ENCODE data around the gene ZC3H12C. TPM values are rescaled to one million over a fixed set of nuclear protein-coding genes. Genes with fewer than 3 reads are reported as not detected.

The ZC3H12C gene
- total RNA-seq, 2 experiments from 2014 or later, result 0.05 to 0.17 TPM

DNA sequence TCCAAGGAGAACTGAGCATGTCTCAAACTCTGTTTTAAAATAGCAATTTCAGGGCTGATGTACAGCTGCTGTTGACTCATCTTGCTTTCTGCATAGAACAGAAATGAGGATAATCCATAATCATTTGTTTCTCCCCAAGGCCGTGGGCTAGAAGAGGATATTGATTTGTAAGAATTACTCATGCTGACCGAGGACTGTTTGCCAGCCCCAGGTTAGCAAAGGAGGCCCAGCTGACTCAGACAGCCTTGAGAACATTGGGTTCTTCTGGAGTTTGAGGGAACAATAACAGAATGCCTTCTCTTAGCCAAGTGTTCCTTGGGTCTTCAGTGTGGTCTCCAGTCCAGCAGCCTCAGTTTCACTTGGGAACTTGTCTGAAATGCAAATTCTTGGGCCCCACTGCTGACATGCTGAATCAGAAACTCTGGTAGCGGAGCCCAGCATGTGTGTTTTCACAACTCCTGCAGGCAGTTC, 92.0 kb downstream of the ZC3H12C start:
- DNase-seq (no peak), ATAC-seq (ENCODE audit: poor library complexity) (no peak)
- intact Hi-C loops (cut with DNase I, micrococcal nuclease), result no loop called here
- Histone ChIP-seq H3K4me3 (ENCODE audit: low read length) (no peak overlapping the region), H3K27ac (ENCODE audit: low read depth in 1 of 2, low read length in 2 of 2) (no peak overlapping the region), H3K27me3 (ENCODE audit: control insufficient read depth in 1 of 2, insufficient read depth in 2 of 2, low read length in 2 of 2) (peaks cover 0 to 2% of the 10 kb centered on the region in 2 experiments), H3K9me3 (ENCODE audit: control insufficient read depth in 1 of 2, insufficient read depth in 1 of 2, low read length in 2 of 2) (no peaks in the 10 kb centered on the region), H3K4me1 (ENCODE audit: insufficient read depth, low read length) (no peaks in the 10 kb centered on the region), H3K36me3 (ENCODE audit: insufficient read depth, low read length) (no peaks in the 10 kb centered on the region)
- ChIA-PET CTCF (no interaction called here), POLR2A (no interaction called here)
- Mint-ChIP-seq H3K4me1 (ENCODE audit: low read depth) (no peaks in the 10 kb centered on the region), H3K4me3 (no peak overlapping the region), H3K9me3 (no peaks in the 10 kb centered on the region), H3K27me3 (peaks cover 4% of the 10 kb centered on the region), H3K27ac (no peak overlapping the region), H3K36me3 (ENCODE audit: low read depth) (no peaks in the 10 kb centered on the region)
- TF ChIP-seq CTCF (IDR thresholded peaks at IDR 0.05), result no peak

DNA sequence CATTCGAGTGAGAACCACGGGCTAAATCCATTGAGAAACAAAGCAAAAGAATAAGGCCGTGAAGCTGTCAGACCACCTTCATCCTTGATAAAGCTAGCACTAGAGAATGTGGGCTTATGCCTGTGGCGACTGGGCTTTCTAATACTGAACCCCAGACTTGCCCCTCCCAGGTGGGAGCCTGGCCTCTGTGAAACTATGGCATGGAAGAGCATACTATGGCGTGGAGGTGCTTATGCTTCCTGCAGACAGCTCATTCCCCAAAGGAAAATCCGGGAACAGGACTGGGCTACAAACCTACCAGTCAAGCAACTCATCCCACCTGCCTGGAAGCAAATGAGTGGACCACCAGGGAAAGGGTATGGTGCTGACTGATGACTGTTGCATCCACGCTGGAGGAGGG, 92.4 kb downstream of the ZC3H12C start:
- POLR2A ChIA-PET, result no interaction called here
- H3K27ac Mint-ChIP-seq, result no peak overlapping the region
- CTCF ChIA-PET, result no interaction called here
- ATAC-seq (ENCODE audit: poor library complexity), result no peak
- H3K27me3 ChIP-seq (ENCODE audit: control insufficient read depth in 1 of 2, insufficient read depth in 2 of 2, low read length in 2 of 2), result peaks cover 0 to 2% of the 10 kb centered on the region in 2 experiments
- TF ChIP-seq CTCF (IDR thresholded peaks at IDR 0.05), result no peak
- no peak for DNase-seq
- intact Hi-C loops (cut with DNase I, micrococcal nuclease), result no loop called here
- no peaks in the 10 kb centered on the region for H3K9me3 ChIP-seq (ENCODE audit: control insufficient read depth in 1 of 2, insufficient read depth in 1 of 2, low read length in 2 of 2)
- H3K9me3 Mint-ChIP-seq, result no peaks in the 10 kb centered on the region
- no peak overlapping the region for H3K4me3 ChIP-seq (ENCODE audit: low read length)
- H3K4me3 Mint-ChIP-seq, result no peak overlapping the region
- no peak overlapping the region for H3K27ac ChIP-seq (ENCODE audit: low read depth in 1 of 2, low read length in 2 of 2)
- no peaks in the 10 kb centered on the region for H3K36me3 ChIP-seq (ENCODE audit: insufficient read depth, low read length)
- peaks cover 4% of the 10 kb centered on the region for H3K27me3 Mint-ChIP-seq
- H3K36me3 Mint-ChIP-seq (ENCODE audit: low read depth), result no peaks in the 10 kb centered on the region
- no peaks in the 10 kb centered on the region for H3K4me1 Mint-ChIP-seq (ENCODE audit: low read depth)
- H3K4me1 ChIP-seq (ENCODE audit: insufficient read depth, low read length), result no peaks in the 10 kb centered on the region

DNA sequence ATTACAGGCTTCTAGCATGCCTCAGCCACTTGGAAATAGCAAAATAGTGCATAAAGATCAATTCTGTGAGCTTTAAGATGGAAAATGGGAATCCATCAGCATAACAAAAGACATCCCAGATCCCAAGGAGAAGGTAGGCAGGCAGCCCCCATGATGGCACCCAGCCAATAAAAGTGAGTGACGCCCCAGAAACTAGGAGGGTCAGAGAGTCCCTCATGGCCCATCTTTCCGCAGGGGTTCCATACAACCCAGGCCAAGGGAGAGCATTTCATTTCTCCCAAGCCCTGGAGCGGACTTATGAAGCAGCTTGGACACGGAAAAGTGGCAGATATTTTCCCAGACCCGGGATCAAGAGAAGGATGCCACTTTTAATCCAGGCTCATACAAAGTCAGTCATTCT, 93.3 kb downstream of the ZC3H12C start:
- Histone ChIP-seq H3K36me3 (ENCODE audit: insufficient read depth, low read length) (no peaks in the 10 kb centered on the region), H3K4me3 (ENCODE audit: low read length) (no peak overlapping the region), H3K4me1 (ENCODE audit: insufficient read depth, low read length) (no peaks in the 10 kb centered on the region), H3K27ac (ENCODE audit: low read depth in 1 of 2, low read length in 2 of 2) (no peak overlapping the region), H3K9me3 (ENCODE audit: control insufficient read depth in 1 of 2, insufficient read depth in 1 of 2, low read length in 2 of 2) (no peaks in the 10 kb centered on the region), H3K27me3 (ENCODE audit: control insufficient read depth in 1 of 2, insufficient read depth in 2 of 2, low read length in 2 of 2) (peaks cover 0 to 2% of the 10 kb centered on the region in 2 experiments)
- ChIA-PET POLR2A (no interaction called here), CTCF (no interaction called here)
- no peak overlapping the region for H3K4me3 Mint-ChIP-seq
- TF ChIP-seq CTCF (IDR thresholded peaks at IDR 0.05), result no peak
- intact Hi-C loops (cut with DNase I, micrococcal nuclease), result no loop called here
- H3K27me3 Mint-ChIP-seq, result peaks cover 4% of the 10 kb centered on the region
- H3K27ac Mint-ChIP-seq, result no peak overlapping the region
- no peak for DNase-seq
- no peak for ATAC-seq (ENCODE audit: poor library complexity)
- no peaks in the 10 kb centered on the region for H3K4me1 Mint-ChIP-seq (ENCODE audit: low read depth)
- no peaks in the 10 kb centered on the region for H3K36me3 Mint-ChIP-seq (ENCODE audit: low read depth)
- H3K9me3 Mint-ChIP-seq, result no peaks in the 10 kb centered on the region
